Embryonic facial prominence (tissue), 1 donor: ENCODE results near the gene TEX2.
"Not testable (repeated sequence)": the region's sequence is repeated elsewhere in the genome, so short reads cannot be mapped to it uniquely, and the experiment has no call there.

Experiments
- DNase-seq: peaks from one replicate; pipeline ENCODE4 v3.0.0-alpha.2; 2016; ENCODE audit errors: extremely low spot score

TEX2 gene

GRCh38 chr17:64145751-64146417 is 117.2 kb downstream of the TEX2 start:
- peak; percentile 100 for DNase-seq

GRCh38 chr17:64145375-64145750 is 117.7 kb downstream of the TEX2 start:
- DNase-seq, result no peak

GRCh38 chr17:64139542-64139941 is 123.5 kb downstream of the TEX2 start:
- DNase-seq, result no peak

- DNase-seq, result no peak
These were observed 124.6 kb downstream of the TEX2 start for GRCh38 chr17:64138441-64138840.

- DNase-seq, result no peak
These were observed 128.1 kb downstream of the TEX2 start for GRCh38 chr17:64135000-64135399.

GRCh38 chr17:64134216-64134970 is 128.7 kb downstream of the TEX2 start:
- no peak for DNase-seq

GRCh38 chr17:64133546-64134215 is 129.4 kb downstream of the TEX2 start:
- peak; percentile 45 for DNase-seq

GRCh38 chr17:64131606-64132270 is 131.3 kb downstream of the TEX2 start:
- no peak for DNase-seq

- DNase-seq, result no peak
These were observed 132.5 kb downstream of the TEX2 start for GRCh38 chr17:64130559-64131001.

- DNase-seq, result peak; percentile 84
These were observed 133.1 kb downstream of the TEX2 start, which contains the start of gene ERN1 for GRCh38 chr17:64129765-64130558. ERN1 (minus strand) TSS chr17:64130144; CDS start chr17:64130029, 115 bp downstream.

- DNase-seq, result no peak
These were observed 133.6 kb downstream of the TEX2 start for GRCh38 chr17:64129515-64129764.

- DNase-seq, result no peak
These were observed 134.1 kb downstream of the TEX2 start for GRCh38 chr17:64128787-64129514.

GRCh38 chr17:64126918-64127317 is 136.1 kb downstream of the TEX2 start:
- no peak for DNase-seq

- no peak for DNase-seq
These were observed 137.1 kb downstream of the TEX2 start for GRCh38 chr17:64125937-64126336.

GRCh38 chr17:64124609-64125008 is 138.5 kb downstream of the TEX2 start:
- DNase-seq, result no peak

GRCh38 chr17:64123114-64123513 is 139.9 kb downstream of the TEX2 start:
- no peak for DNase-seq

GRCh38 chr17:64120972-64121786 is 141.9 kb downstream of the TEX2 start:
- not testable (repeated sequence) for DNase-seq

- DNase-seq, result no peak
These were observed 142.8 kb downstream of the TEX2 start for GRCh38 chr17:64120159-64120810.
